Left colon (tissue), 2 donors: ENCODE results near the gene GTF2IRD1. TPM values are rescaled to one million over a fixed set of nuclear protein-coding genes. Genes with fewer than 3 reads are reported as not detected.

Source experiments
- ATAC-seq: fragments of 200-7000 bp; cut with Tn5 transposase; one replicate; pipeline ENCODE4 v1.9.1; 2020; ENCODE audit warnings: mild to moderate bottlenecking, moderate library complexity
- DNase-seq, 2 donors: peaks; one replicate each; pipeline ENCODE4 v3.0.0-alpha.2; 2020
- intact Hi-C, 2 donors: fragments of 100-400 bp; cut with DNase I in 1 of 2; cut with micrococcal nuclease in 1 of 2; formaldehyde crosslinking; loops; one replicate each; pipeline versions ENCODE4 v1.11.2 to v1.14.0; 2022; cut with DNase I, micrococcal nuclease
- total RNA-seq, 2 donors: library from RNA; stranded (reverse); fragmentation: NEBNext Ultra II Directional; extraction: Animal tissue kit (Norgen Biotek cat#: 25700); gene quantifications; one replicate each; pipeline ENCODE4 v1.2.1, GENCODE V29; 2021
- donor health status: DM: no; HTN: no; CAD: no.
- donor health status: DM: yes; HTN: yes; CAD: no.

GTF2IRD1 gene
- total RNA-seq, 2 donors from 2014 or later = 14.6 to 14.8 TPM

DNA sequence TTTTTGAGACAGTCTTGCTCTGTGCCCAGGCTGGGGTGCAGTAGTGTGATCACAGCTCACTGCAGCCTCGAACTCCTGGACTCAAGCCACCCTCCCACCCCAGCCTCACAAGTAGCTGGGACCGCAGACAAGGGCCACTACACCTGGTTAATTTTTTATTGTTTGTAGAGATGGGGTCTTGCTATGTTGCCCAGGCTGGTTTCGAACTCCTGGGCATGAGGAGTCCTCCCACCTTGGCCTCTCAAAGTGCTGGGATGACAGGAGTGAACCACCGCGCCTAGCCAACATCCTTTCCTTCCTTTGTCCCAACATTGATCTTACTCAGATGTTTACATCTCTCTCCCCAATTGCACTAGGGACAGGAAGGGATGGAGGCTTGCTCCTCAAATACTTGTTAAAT, 3.3 kb downstream of the GTF2IRD1 start:
- intact Hi-C loops = no loop called here
- no peak for ATAC-seq
- no peak for DNase-seq

DNA sequence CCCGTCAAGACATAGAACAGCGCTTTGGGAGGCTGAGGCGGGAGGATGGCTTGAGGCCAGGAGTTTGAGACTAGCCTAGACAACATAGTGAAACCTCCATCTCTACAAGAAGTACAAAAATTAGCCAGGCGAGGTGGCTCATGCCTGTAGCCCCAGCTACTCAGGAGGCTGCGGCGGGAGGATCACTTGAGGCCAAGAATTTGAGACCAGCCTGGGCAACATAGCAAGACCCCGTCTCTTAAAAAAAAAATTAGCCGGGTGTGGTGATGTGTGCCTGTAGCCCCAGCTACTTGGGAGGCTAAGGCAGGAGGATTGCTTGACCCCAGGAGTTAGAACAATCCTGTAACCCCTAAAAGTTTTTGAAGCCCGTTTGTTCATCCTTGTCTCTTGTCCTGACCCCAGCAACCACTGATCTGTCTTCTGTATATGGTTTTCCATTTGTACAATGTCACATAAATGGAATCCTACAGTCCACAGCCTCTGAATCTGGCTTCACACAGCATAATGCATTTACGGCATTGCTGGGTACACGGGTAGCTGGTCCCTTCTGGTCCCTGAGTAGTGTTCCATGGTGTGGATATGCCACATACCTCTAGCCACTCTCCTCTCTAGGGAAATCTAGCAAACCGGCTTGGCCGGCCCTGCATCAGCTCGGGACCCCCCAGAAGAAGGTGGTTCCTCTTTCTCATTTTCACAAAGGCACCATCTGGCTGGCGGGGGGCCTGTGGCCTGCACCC, 8.4 kb downstream of the GTF2IRD1 start:
- ATAC-seq = no peak
- intact Hi-C loops = no loop called here
- no peak for DNase-seq

DNA sequence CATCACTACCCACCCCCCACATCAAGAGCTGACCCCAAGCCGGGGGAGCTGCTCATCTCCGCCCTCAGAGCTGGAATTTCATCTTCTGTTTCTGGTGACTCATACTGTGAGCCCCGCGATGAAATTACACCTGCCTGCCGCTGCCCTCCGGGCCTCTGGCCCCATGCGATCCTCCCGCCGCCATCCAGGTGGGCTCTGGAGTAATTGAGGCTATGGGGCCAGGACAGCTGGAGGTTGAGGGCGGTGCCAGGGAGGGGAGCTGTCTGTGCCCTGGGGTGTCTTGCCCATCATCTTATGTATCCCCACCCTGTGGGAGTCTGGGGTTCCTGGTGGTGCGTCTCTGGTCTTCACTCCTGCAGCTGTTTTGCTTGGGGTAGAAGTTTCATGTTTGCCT, 9.0 kb downstream of the GTF2IRD1 start:
- ATAC-seq = no peak
- intact Hi-C loops = no loop called here
- no peak for DNase-seq

DNA sequence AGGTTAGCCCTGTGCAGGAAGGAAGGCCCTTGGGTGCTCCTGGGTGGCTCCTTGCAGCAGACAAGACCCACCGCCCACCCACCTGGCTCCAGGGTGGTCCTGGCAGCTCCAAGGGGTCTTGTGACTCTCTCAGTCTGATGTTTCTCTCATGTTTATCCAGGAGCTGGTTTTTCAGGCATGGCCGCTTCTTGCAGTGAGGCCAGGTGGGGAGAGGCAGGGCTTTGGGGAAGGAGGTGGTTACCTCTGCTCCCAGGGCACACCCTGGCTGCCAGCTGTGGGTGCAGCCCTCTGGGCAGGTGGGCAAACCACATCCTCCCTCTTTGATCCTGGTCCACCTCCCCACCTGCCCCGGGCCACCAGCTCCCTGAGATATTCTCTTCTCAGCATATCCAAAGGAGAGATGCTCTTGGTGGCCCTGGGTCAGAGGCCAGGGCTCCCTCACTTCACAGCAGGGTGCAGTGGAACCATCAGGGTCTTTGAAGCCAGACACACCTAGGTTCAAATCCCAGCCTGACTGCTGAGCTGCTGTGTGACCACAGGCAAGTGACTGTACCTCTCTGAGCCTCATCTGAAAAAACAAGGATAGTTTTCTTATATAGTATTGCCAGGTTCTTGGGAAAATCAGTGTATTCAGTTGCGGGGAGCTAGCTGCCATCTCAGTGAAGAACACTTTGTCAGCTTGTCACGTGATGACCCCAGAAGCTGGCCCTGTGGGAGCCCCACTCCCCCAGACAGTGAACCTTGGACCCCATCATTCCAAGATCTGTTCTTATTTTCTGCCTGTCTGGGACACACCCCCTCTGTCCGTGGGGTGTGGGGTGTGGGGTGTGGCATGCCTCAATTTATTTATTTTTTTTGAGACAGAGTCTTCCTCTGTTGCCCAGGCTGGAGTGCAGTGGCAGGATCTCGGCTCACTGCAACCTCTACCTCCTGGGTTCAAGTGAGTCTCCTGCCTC, 11.5 kb downstream of the GTF2IRD1 start:
- intact Hi-C loops = no loop called here
- DNase-seq (peak; percentile 71), ATAC-seq (peak; percentile 83)

DNA sequence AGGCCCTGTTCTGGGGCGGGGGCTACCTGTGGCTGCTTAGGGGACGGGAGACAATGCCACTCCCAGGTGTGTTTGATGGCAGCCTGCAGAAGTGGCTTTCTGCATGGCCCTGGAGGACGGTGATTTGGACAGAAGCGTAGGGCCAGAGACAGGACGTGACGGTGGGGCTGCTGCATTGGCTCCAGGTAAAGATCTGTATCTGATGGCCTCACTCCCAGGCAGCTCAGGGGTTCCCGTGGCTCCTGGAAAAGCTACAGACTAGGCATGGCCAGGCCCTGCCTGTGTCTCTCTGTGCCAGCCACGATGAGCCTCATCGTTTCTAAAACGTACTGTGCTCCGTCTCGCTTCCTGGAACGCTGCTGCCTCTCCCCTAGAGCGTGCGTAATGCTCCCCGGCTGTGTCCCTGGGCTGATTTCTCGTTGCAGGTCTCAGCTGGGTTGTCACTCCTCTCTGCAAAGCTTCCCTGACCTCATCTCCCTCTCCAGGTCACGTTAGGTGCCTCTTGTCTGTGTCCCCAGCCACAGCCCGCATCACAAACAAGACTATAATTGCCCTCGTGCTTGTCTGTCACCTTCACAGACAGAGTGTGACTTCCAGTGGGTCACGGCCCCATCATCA, 12.6 kb downstream of the GTF2IRD1 start:
- DNase-seq (no peak), ATAC-seq (peak; percentile 62)
- intact Hi-C loops = no loop called here

DNA sequence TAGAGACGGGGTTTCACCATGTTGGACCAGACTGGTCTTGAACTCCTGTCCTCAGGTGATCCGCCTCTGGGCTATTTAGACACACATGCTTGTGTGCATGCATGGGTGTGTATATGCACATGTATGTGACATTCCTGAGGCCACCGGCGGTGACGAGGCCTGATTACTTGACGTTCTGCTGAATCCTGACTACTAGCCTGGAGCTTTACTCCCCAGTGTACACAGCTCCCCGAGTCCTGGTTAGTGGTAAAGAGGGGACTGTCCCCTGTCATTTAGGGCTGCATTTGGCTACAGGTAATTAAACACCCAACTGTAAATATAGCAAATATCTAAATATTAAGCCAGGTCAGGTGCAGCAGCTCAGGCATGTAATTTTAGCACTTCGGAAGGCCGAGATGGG, 14.2 kb downstream of the GTF2IRD1 start:
- intact Hi-C loops = no loop called here
- ATAC-seq (no peak), DNase-seq (no peak)

DNA sequence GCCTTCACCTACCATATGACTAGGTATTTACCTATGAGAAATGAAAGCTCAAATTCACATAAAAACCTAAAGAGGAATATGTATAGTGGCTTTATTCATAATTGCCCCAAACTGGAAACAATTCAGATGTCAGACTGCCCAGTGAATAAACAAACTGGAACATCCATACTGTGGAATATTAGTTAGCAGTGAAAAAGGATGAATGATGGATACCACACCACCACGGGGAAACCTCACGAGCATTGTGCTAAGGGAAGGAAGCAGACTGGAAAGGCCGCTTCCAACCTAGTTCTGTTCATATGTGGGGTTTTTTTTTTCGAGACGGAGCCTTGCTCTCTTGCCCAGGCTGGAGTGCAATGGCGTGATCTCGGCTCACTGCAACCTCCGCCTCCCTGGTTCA, 16.8 kb downstream of the GTF2IRD1 start:
- ATAC-seq (no peak), DNase-seq (no peak)
- intact Hi-C loops = no loop called here

DNA sequence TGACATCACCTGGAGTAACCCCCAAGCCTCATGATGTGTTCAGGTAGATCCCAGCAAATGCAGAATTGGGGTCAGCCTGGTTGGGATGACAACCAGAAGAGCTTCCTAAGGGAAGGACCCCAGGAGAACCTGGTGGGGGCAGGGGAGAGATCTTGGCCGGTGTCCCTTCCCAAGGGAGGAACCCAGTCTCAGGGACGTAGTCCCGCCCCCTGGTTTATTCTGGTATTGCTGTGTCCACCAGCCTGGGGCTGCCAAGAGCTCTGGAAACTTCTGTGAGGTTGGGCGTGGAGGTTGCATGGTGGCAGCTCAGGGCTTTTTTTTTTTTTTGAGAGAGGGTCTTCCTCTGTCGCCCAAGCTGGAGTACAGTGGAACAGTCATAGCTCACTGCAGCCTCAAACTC, 19.4 kb downstream of the GTF2IRD1 start:
- intact Hi-C loops = no loop called here
- DNase-seq (no peak), ATAC-seq (no peak)

DNA sequence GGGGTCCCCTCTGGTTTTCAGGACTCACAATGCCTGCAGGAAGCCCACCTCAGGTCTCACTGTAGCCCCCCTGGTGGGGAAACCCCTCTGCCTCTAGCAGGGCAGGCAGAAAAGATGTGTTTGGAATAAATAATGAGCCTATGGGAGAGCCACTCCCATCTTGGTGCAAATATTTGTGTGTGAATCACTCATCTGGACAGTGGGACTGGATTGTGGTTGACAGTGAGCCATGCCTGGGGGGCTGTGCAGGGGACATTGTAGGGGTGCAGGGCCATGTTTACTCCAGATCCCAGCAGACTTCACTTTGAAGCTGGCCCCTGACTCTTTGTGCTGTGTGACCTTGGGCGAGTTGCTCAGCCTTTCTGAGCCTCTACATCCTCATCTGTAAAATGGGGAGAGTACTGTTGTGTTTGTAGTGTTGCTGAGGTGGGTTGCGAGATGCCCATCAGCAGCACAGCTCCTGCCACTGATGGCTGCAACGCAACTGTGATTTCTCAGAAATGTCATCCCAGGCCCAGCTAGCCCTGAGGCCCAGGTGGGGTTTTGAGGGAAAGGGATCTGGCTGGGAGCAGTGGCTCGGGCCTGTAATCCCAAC, 20.7 kb downstream of the GTF2IRD1 start:
- intact Hi-C loops = no loop called here
- no peak for DNase-seq
- no peak for ATAC-seq

DNA sequence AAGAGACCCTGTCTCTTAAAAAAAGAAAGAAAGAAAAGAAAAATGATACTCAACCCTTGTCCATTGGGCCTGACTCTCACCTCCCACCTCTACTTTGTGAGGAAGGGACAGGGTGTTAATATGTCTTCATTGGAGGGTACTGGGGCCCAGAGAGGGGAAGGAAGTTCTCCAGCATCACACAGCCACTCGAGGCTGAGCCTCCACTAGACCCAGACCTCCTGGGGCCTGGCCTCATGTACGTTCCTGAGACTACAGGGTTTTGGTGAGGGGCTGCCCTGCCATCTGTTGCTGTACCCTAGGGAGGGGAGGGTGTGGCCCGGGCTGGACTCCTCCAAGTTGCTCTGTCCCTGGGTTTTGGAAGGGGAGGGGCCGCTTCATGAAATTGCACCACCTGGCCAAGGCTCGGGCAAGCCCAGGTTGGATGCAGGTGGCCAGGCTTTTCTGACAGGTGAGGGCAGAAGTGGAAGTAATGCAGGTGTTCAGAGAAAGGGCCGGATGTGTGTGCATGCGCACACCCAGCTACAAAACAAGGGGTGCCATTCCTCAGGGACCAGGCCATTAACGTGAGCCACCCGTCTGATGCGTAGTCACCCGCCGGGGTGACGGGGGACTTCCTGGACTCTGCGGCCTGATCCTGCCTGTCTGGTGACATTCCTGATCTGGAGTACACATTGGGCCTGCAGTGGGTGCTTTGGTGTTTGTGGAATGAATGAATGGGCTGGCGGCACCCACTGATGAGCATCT, 21.7 kb downstream of the GTF2IRD1 start:
- DNase-seq (peak in 1 of 2 donors; percentile 64), ATAC-seq (peak; percentile 6)
- intact Hi-C loops = no loop called here

DNA sequence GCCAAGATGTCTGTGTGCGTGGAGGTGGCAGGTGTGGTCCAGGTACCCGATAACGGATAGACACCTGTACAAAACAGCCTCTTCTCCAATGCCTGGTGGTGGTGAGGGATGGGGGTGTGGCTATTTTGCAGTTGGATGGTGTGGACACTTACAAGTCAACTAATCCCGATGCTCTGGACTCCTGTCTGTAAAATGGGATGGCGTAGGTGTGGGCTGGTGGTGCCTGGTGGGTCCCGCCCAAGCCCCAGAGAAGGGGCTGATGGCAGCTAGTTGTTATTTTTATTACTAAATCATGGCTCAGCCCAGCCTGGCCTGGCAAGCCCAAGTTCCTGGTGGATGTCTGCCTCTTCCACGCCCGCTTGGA, 22.3 kb downstream of the GTF2IRD1 start:
- intact Hi-C loops = no loop called here
- ATAC-seq (no peak), DNase-seq (no peak)

DNA sequence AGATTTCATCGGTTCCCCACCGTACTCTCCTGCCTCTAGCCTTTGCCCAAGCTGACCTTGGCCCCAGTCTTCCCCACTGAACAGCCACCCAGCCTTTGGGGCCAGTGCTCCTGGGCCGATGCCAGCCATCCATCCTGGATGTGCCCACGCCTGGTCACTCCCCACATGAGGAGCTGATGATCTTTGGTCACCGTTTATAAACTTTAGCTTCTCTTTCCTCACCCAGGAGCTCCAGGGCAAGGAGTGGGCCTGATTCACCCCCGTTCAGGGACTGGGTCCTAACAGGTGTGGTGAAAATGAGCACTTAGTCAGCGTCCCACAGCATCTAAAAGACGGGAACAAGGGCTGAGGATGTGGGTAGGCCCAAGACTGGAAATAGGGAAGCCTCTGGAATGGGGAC, 22.9 kb downstream of the GTF2IRD1 start:
- no peak for DNase-seq
- ATAC-seq = peak; percentile 2
- intact Hi-C loops = no loop called here

DNA sequence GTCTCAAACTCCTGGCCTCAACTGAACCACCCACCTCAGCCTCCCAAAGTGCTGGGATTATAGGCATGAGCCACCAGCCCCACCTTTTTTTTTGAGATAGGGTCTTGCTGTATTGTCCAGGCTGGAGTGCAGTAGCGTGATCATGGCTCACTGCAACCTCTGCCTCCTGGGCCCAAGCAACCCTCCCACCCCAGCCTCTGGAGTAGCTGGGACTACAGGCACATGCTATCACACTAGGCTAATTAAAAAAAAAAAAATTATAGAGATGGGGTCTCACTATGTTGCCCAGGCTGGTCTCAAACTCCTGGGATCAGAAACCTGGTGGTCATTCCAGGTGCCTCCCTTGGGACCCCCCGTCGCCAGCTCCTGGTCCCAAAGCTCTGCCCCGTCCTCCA, 25.0 kb downstream of the GTF2IRD1 start:
- ATAC-seq (no peak), DNase-seq (no peak)
- intact Hi-C loops = no loop called here

DNA sequence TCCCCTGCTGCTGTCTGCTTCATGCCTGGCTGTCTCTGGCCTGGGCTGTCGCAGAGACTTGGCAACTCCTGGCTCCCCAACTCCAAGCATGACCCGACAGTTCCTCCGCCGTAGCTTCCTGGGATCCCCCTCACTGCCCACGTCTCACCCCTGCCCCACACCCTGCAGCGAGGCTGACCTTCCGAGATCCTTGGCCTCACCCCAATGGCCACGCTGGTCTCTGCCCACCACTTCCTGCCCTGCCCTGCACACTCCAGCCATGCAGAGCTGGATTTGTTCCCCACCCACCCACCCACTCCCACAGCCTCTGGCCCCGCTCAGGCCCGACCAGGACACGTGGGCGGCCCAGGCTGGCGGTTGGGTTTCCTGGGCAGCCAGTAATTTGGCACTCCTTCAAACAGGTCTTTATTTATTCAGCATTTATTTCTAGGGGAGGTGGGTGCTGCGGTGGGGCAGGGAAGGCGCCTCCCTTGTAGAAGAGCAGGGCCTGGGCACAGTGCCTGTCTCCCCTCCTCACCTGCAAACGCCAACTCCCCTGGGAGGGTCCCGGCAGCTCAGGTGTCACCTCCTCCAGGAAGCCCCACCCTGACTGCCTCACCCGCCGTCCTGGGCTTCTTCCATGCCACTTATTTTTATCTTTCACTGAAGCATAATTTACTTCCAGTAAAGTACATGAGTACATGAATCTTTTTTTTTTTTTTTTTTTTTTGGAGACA, 25.5 kb downstream of the GTF2IRD1 start:
- DNase-seq = peak; percentile 61 to 82
- ATAC-seq = peak; percentile 53
- intact Hi-C loops = no loop called here

DNA sequence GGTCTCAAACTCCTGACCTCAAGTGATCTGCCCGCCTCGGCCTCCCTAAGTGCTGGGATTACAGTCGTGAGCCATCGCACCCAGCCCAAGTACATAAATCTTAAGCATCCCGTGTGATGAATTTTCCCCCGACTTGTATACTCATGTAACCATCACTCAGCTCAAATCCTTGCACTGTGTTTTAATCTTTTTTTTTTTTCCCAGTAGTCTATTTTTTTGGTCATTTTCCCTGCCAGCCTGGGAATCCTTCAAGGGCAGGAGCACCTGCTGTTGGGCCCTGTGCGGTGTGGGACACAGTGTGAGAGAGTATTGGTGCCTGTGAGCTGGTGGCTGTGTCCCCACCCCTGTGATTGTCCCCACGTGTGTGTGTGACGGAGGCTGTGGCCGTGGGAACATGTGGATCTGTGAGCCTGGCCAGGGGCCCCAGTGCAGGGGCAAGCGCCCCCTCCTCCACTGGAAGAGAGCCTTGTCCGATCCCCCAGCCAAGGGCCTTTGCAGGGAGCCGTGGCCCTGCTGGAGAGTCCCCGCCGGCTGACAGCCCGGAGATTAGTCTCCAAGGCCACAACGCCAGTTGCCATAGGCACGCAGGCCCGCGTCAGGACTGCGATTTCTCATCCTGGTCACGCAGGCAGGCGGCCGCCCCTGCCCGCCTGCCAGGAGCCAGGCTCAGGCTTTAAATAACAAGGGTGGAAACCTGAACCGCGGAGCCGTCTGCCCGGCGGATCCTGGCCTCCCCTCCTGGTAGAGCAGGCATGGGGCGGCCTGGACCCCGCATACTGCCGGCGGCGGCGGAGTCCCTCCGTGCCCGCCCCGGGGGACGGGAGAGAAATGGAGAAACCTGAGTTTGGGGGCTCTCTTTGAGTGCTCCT, 26.5 kb downstream of the GTF2IRD1 start:
- intact Hi-C loops = no loop called here
- peak; percentile 76 to 85 for DNase-seq
- peak; percentile 66 for ATAC-seq

DNA sequence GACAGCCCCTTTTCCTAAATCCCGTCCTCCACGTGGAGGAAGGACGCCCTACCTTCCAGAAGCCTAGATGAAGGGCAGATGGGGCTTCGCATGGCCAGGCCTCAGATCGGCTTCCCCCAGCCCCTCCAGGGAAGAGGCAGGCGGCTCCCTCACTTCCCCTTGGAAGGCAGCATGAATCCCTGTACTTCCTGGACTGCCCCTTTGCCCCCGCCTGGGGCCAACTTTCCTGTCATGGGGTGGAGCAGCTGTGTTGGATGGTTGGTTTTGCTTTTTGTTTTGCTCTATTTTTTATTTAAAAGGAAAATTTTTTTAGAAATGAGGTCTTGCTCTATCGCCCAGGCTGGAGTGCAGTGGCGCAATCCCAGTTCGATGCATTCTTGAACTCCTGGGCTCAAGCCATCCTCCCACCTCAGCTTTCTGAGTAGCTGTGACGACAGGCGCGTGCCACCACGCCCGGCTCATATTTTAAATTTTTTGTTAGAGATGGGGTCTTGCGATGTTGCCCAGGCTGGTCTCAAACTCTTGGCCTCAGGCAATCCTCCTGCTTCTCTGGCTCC, 27.2 kb downstream of the GTF2IRD1 start:
- intact Hi-C loops = no loop called here
- ATAC-seq = peak; percentile 51
- peak; percentile 52 to 79 for DNase-seq
